HG02623 (cell line): ENCODE data around the gene PDLIM1.
A peak's percentile ranks its signal among the peaks of the same experiment; 100 is the strongest.

ENCODE experiments used
- ATAC-seq: cut with Tn5 transposase; IDR thresholded peaks from one replicate; pipeline ENCODE4 v1.9.1; 2021; ENCODE audit warnings: moderate library complexity; ENCODE audit not compliant: unreplicated experiment

The PDLIM1 gene

DNA sequence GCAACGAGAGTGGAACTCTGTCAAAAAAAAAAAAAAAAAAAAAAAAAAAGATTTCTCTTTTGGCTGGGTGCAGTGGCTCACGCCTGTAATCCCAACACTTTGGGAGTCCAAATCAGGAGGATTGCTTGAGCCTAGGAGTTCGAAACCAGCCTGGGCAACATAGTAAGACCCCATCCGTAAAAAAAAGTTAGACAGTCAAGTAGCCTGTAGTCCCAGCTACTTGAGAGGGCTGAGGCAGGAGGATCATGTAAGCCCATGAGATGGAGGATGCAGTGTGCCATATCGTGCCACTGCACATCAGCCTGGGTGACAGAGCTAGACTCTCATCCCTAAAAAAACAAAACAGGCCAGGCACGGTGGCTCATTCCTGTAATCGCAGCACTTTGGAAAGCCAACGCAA is 25.2 kb downstream of the PDLIM1 start:
- no peak for ATAC-seq

DNA sequence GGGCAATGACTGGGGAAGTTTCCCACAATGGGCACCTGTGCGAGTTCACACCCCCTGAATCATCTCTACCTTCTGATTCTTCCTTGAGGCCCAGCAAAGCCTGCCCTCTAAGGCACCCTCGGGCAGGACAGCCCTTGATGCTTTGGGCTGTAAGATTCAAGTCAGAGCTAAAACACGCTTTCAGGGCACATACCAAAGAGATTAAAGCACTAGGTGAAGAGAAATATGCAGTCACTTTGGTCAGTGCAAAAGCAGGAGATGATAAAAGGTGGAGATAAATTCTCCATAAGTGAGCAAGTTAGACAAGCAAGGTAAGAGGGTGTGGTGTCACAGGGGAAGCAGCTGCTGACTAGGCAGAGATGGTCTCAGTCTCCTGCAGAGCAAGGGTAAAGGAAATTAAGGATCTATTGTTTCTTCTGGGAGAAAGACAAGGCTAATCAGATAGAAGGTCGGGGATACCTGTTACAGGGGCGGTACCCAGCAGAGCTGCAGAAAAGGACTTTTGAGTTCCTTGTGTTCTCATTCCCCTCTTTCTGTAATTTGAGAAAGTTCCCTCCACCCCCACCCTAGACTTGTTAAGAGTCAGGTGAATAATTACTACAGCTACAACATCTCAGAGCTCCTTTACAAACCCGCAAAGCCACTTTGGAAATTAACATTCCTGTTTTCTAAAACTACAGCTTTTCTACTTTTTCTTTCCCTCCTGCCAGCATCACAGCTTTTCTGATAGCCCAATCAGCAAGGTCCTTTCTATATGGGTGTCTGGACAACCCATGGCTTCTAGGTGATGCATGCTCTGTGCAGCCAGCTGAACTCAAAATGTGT is 26.4 kb downstream of the PDLIM1 start:
- ATAC-seq, result no peak

DNA sequence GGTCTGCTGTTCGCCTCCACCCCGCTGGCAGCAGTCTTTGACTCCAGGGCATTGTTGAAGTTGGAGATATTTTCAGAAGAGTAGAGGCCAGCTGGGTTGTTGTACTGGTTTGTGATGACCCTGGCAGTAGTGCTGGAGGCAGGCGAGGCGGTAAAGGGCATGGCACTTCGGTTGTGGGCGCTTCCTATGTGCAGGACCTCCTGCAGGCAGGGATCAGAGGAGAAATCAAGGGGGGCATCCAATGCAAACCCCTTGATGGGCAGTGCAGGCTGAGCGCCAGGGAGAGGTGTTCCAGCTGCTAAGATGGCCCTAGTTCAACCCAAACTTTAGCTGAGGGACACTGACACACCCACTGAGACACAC is 27.0 kb downstream of the PDLIM1 start:
- ATAC-seq, result no peak

DNA sequence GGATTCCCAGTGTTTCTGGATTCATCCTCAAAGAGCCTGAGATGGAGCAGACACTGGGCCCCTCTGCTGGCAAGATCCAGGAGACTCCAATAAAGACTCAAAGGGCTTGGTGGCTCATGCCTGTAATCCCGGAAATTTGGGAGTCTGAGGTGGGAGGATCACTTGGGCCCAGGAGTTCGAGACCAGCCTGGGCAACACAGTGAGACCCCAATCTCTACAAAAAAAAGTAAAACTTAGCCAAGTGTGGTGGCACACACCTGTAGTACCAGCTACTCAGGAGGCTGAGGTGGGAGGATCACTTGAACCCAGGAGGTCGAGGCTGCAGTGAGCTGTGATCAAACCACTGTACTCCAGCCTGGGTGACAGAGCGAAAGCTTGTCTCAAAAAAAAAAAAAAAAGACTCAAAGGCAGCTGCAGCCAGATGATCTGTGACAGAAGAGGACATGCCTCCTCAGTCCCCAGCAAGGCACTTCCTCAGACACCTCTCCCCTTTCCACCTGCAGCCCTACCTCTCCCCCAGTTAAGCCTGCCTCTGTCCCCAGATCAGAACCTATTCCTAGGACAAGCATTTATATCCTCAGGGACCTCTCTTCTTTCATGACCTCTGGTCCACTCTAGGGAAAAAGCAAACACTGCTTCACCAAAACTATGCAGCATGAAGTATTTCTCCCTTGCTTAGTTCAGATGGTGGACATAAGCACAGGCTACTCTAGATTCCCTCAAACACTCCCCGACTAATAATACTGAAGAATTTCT is 27.9 kb downstream of the PDLIM1 start:
- ATAC-seq, result no peak

DNA sequence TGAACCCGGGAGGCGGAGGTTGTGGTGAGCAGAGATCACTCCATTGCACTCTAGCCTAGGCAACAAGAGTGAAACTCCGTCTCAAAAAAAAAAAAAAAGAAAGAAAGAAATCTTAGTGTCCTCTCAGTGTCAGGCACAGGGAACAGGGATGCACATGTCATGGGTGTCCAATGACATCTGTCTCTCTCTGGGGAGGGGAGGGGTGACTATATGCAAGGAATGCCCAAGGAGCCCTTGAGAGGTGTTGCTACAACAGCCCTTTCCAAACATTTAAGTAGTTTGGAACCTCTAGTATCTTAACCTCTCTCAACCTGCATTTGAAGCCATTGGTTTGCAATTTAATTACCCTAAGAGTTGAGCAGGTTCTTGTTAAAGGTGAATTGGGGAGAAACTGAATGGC is 28.9 kb downstream of the PDLIM1 start:
- ATAC-seq, result no peak

DNA sequence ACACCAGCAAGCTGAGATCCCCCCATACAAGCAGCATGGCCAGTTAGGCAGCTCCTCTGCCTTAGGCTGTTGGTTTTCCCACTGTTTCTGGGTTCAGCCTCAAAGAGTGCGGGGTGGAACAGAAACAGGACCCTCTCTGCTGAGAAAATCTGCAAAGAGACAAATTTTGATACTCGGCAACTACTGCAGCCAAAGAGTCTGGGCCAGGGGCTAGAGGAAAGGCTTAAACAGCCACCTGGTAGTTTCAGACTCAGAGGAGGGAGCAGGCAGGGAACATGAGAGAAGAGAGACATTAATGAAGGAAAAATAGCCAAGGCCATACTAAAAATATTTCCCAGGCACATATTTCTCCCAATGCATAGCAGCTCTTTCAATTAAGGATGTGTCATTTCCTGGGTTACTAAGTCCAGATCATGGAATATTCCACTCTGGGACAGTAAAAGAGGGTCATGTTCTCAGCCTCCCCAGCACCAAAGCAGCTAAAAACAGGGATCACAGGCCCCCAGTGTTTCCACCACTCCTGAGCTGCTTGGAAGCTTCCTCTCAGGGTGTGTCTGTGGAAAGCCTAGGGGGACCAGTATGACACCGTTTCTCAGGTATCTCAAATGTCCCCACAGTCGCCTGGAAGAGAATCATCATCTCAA is 29.8 kb downstream of the PDLIM1 start:
- no peak for ATAC-seq

DNA sequence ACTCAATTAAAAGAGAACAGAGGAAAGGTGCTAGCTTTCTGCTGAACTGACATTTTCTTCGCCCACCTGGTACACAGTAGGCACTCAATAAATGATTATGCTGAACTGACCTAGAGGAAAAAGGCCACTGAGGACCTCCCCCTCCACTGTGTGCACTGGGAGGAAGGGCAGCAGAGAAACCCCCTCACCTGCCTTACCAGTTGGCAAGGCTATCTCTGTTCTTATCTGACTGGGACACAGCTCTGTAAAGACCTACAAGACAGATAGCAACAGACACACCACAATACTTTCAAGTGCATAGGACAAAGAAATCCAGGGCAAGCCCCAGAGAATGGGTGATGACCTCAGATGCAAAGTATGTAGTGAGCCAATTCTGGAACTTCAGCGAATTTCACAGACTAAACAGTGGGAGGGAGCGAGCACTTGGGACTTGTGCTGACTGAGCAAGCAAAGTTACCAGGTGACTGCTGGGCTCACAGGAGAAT is 30.4 kb downstream of the PDLIM1 start:
- peak; percentile 81 for ATAC-seq

DNA sequence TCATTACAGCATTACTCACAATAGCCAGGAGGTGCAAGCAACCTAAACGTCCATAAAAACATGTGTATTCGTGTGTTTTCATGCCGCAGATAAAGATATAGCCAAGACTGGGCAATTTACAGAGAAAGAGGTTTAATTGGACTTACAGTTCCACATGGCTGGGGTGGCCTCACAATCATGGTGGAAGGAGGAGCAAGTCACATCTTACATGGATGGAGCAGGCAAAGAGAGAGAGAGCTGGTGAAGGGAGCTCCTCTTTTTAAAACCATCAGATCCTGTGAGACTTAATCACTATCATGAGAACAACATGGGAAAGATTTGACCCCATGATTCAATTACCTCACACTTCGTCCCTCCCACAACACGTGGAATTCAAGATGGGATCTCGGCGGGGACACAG is 33.0 kb downstream of the PDLIM1 start:
- ATAC-seq, result no peak

DNA sequence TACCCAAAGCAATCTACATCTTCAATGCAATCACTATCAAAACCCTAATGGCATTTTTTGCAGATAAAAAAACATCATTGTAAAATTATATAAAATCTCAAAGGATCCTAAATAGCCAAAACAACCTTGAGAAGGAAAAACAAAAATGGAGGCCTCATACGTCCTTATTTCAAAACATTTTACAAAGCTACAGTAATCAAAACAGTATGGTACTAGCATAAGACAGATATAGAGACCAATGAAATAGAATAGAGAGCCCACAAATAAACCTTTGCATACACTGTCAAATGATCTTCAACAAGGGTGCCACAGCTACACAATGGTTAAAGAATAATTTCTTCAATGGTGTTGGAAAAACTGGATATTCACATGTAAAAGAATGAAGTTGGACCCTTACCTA is 34.5 kb downstream of the PDLIM1 start:
- ATAC-seq, result no peak

DNA sequence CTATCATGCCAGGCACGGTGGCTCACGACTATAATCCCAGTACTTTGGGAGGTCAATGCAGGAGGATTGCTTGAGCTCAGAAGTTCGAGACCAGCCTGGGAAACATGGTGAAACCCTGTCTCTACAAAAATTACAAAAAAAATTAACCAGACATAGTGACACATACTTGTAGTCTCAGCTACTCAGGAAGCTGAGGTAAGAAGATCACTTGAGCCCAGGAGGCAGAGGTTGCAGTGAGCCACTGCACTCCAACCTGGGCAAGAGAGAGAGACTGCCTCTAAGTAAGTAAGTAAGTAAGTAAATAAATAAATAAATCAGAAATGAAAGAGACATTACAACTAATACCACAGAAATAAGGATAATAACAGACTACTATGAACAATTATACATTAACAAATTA is 36.2 kb downstream of the PDLIM1 start:
- ATAC-seq, result no peak

DNA sequence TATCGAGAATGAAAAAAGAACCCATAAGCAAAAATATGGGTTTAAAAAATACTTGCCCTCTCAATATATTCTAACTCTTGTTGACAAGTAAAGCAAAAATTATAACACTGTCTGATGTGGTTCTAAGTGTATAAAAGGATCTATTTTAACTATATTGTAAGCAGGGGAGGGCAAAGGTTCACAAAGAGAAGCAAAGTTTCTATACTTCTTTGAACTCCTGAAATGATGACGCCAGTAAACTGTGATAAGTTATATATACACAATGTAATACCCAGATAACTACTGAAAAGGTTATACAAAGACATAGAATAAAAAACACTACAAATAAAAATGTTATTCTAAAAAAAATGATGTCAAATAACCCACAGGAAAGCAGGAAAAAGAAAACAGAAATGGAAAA is 37.1 kb downstream of the PDLIM1 start:
- ATAC-seq, result no peak

DNA sequence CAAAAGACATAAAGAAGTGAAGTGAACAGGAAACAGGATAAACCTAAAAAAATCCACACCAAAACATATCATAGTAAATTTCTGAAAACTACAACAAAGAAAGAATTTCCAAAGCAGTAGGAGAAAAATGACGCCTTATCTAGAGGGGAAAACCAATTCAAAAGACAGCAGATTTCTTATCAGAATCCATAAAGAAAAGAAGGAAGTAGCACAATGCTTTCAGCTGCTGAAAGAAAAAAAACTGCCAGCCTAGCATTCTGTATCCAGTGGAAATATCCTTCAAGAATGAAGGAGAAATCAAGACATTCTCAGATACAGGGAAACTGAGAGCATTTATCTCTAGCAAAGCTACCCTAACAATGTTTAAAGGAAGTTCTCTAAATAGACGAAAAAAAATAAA is 37.8 kb downstream of the PDLIM1 start:
- no peak for ATAC-seq

DNA sequence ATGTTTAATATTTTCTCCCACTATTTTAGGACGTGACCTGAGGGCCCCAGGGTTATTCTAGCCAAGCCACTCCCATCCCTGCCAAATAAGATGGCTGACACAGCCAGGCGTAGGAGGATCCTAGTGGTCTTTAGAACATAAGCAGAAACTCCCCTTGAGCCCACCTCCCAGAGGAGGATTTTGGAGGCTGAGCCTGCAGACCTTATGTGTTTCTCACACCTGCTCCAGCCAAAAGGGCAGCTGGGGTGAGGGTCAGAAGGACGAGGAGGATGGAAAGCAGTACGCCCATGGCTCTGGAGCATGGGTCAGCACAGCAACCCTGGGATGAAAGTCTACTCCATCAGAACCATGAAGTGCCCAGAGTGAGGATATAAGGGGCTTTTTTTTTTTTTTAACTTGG is 39.9 kb downstream of the PDLIM1 start:
- ATAC-seq, result no peak

DNA sequence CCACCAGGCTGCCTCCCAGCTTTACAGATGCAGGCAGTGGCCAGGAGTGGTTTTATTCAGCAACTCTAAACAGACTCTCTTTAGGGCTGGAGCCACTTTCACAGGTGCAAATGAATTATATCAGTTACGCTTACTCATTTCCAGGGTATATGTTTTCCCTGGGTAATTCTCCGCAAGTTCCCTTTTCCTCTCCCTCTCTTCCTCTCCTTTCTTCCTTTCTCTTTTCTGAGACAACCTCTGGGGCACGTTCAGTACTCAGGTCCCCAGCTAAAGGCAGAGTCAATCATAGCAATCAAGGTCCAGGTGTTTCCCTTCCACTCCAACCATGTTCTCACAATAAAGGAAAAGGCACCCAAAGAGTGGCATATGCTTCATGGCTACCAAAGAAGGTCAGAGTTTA is 41.3 kb downstream of the PDLIM1 start:
- no peak for ATAC-seq

DNA sequence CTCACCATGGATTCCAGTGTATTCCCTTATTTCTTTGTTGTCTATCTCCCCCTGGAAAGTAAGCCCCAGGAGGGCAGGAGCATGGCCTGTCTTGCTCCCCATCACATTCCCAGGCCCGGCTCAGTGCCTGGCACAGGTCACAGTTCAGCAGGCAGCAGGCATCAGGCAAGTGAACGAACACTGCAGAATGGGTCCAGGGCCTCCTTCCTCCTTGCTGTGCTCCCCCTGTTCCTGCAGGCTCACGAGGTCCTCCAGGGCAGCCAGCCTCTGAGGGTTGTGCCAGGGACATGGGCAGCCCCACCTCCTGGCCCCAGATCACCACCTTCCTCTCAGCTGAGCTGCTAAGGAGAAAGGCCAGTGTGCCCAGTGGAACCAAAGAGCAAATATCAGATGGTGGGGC is 41.8 kb downstream of the PDLIM1 start:
- no peak for ATAC-seq

DNA sequence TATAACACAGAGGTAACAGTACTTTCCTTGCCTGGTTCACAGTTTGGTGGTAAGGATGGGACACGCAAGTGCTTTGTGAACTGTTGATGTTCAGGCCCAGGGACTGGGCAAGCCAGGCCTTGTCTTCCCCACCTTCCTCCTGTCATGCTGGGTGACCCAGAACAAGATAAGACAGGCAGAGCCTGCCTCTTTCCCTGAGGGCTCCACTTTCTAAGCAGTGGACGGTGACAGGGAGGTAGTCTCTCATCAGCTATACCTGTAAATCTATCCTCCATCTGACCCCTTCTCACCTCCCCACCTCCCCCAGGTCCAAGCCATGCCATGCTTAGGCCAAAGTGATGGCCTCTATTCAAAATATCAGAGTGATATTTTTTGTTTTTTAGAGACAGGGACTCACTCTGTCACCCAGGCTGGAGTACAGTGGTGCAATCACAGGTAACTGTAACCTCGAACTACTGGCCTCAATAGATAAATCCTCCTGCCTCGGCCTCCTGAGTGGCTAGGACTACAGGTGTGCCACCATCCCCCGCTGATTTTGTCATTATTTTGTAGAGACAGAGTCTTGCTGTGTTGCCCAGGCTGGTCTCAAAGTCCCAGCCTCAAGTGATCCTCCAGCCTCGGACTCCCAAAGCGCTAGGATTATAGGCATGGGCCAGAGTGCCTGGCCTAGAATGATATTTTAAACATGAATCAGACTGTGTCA is 42.8 kb downstream of the PDLIM1 start:
- ATAC-seq, result no peak

DNA sequence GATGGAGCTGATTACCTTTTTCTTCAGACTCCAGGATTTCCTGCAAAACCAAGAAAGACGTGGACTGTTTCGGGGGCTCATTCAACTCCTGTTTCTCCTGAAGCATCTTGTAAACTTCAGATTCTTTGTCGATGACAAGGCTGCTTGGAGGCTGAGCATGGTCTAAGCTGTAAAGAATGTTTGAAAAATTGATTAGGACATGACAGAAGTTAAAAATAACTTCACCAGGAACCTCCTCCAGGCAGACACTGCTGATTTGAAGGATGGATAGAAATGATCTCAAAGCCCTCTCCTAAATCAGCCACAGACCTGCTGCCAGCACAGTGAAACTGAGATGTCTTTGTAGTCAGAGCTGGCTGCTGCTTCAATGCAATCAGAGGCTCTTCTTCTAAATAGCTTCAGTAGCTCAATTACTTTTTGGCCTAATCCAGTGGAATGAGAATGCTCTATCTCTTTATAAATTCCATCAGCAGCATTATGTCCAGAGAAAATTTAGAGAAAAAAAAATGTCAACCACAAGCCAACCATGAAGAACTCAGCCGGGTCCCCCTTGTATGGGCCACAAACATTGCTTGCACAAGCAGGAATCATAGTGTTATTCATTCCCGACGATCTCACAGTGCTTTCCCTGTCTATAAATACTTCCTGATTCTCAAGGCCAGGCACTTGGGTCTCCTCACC is 43.5 kb downstream of the PDLIM1 start:
- ATAC-seq, result no peak

DNA sequence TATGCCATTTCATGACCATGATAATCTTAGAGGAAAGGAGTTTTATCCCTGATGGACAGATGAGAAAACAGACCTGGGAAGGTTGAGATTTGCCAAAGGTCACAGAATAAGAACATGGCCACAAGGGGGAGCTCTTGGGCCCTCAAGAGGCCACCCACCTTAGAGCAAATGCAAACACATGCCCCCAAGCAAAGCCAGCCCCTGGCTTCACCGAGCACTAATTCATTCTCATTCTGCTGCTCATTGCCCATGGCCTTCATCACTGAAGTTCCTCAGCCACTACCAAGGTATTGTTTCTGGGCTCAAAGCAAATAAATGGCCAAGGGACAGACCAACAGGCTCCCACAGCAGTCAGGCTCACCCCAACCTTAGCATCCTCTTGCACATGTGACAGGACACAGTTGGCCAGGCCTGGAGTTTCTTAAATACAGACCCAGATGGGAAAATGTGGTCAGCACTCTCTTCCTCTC is 44.2 kb downstream of the PDLIM1 start:
- no peak for ATAC-seq

DNA sequence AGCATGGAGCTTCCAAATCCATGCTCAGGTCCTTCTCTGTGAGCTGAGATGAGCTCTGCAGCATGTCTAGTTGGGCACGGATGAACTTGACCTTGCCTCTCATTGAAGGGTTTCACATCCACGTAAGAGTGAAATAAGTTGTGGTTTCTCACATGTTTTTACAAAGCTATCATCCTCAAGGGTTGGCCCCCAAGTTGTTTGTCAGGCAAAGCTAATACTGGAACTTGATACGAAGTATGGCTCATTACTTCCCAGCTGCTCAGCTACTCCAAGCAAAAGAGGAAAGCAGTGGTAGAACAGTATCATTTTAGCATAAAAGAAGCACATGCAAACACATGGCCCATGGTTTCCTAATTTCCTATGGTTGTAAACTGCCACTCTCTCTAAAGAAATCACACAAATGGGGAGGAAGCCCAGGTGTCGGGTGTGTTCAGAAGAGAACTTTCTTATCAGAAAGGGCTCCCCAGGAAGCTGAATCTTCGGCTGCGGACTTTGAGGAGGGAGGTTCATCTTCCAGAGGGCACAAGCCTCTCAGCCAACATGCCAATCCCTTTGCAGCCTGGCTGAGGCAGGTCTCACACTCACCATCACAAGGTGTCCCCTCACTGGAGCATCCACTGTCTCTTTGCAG is 45.3 kb downstream of the PDLIM1 start:
- peak; percentile 80 for ATAC-seq

DNA sequence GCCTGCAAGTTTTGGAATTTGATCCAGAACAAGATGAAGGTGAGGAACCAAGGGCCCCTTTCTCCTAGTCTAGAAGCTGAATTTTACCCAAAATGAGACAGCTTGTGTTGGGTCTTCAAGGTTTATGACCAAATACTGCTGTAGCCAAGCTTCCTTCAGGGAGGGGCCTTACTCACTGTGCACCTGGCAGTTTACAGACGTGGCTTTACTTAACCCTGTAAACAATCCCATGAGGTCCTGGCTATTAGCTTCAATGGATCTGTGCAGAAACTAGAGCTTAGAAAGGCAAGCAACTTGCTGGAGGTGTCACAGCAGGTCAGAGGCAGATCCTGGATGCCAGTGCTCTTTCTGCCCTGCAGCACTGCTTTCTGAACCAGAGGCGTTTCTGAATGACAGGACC is 46.7 kb downstream of the PDLIM1 start:
- ATAC-seq, result no peak
